GM19025 (cell line): ENCODE data around the gene DOCK9.
"Not testable (repeated sequence)": the region's sequence is repeated elsewhere in the genome, so short reads cannot be mapped to it uniquely, and the experiment has no call there.

Source experiments
- ATAC-seq: cut with Tn5 transposase; IDR thresholded peaks from one replicate; pipeline ENCODE4 v1.9.1; 2021; ENCODE audit warnings: mild to moderate bottlenecking, low read depth, moderate library complexity; ENCODE audit not compliant: unreplicated experiment

The DOCK9 gene

GRCh38 chr13:98755116-98755515 lies 222.7 kb downstream of the DOCK9 start:
- ATAC-seq: no peak

GRCh38 chr13:98754468-98754867 lies 223.4 kb downstream of the DOCK9 start:
- not testable (repeated sequence) for ATAC-seq

GRCh38 chr13:98752467-98753290 lies 225.2 kb downstream of the DOCK9 start, which contains the start of gene SLC15A1:
TSS of gene SLC15A1 (minus strand) at chr13:98752672. CDS start at chr13:98752598, 74 bp downstream.
- ATAC-seq: no peak

GRCh38 chr13:98751861-98752466 lies 225.9 kb downstream of the DOCK9 start:
- ATAC-seq: no peak

- ATAC-seq: no peak
These were observed 226.5 kb downstream of the DOCK9 start for GRCh38 chr13:98751367-98751782.

GRCh38 chr13:98749501-98749900 lies 228.4 kb downstream of the DOCK9 start:
- no peak for ATAC-seq

GRCh38 chr13:98746968-98747367 lies 230.9 kb downstream of the DOCK9 start:
- no peak for ATAC-seq
